Measurements from ENCODE around the gene CBY2.
"Not testable (repeated sequence)": the region's sequence is repeated elsewhere in the genome, so short reads cannot be mapped to it uniquely, and the experiment has no call there.

CBY2 gene

GRCh38 chr13:45702088-45702487, at the start of gene CBY2:
TSS of gene CBY2 (plus strand) at chr13:45702320. CDS start at chr13:45702391, 71 bp downstream.
- no peak for DNase-seq

GRCh38 chr13:45654633-45655349, 47.3 kb upstream of the CBY2 start:
- DNase-seq, result no peak

GRCh38 chr13:45658586-45659235, 43.4 kb upstream of the CBY2 start:
- no peak for DNase-seq

- DNase-seq, result no peak
Observed at GRCh38 chr13:45659536-45659935, 42.6 kb upstream of the CBY2 start.

GRCh38 chr13:45660458-45660857, 41.7 kb upstream of the CBY2 start:
- not testable (repeated sequence) for DNase-seq

GRCh38 chr13:45662162-45662561, 40.0 kb upstream of the CBY2 start:
- DNase-seq, result no peak

- not testable (repeated sequence) for DNase-seq
Observed at GRCh38 chr13:45662903-45663302, 39.2 kb upstream of the CBY2 start.

GRCh38 chr13:45669626-45670025, 32.5 kb upstream of the CBY2 start:
- DNase-seq, result not testable (repeated sequence)

GRCh38 chr13:45670189-45670885, 31.8 kb upstream of the CBY2 start:
- no peak for DNase-seq

- DNase-seq, result no peak
Observed at GRCh38 chr13:45674908-45675307, 27.2 kb upstream of the CBY2 start.

GRCh38 chr13:45678282-45678681, 23.8 kb upstream of the CBY2 start:
- DNase-seq, result no peak

- no peak for DNase-seq
Observed at GRCh38 chr13:45681113-45681512, 21.0 kb upstream of the CBY2 start.

GRCh38 chr13:45682494-45683008, 19.6 kb upstream of the CBY2 start:
- no peak for DNase-seq

GRCh38 chr13:45683701-45684100, 18.4 kb upstream of the CBY2 start:
- no peak for DNase-seq

- DNase-seq, result no peak
Observed at GRCh38 chr13:45688577-45688976, 13.5 kb upstream of the CBY2 start.

- no peak for DNase-seq
Observed at GRCh38 chr13:45690636-45691035, 11.5 kb upstream of the CBY2 start.

- no peak for DNase-seq
Observed at GRCh38 chr13:45691251-45691650, 10.9 kb upstream of the CBY2 start.

GRCh38 chr13:45691667-45692066, 10.5 kb upstream of the CBY2 start:
- DNase-seq, result no peak

GRCh38 chr13:45695198-45695730, 6.9 kb upstream of the CBY2 start:
- DNase-seq, result no peak

GRCh38 chr13:45696610-45697226, 5.4 kb upstream of the CBY2 start:
- DNase-seq, result no peak

GRCh38 chr13:45700971-45701900, 884 bp upstream of the CBY2 start:
- peak in 1 of 2 donors; percentile 1 for DNase-seq

- no peak for DNase-seq
Observed at GRCh38 chr13:45702869-45703391, 810 bp downstream of the CBY2 start.
